ENCODE measurements around the gene BCL2L11. TPM values are rescaled to one million over a fixed set of nuclear protein-coding genes. Genes with fewer than 3 reads are reported as not detected.

BCL2L11 gene
- polyA plus RNA-seq, 1 experiment: 4.2 TPM

DNA sequence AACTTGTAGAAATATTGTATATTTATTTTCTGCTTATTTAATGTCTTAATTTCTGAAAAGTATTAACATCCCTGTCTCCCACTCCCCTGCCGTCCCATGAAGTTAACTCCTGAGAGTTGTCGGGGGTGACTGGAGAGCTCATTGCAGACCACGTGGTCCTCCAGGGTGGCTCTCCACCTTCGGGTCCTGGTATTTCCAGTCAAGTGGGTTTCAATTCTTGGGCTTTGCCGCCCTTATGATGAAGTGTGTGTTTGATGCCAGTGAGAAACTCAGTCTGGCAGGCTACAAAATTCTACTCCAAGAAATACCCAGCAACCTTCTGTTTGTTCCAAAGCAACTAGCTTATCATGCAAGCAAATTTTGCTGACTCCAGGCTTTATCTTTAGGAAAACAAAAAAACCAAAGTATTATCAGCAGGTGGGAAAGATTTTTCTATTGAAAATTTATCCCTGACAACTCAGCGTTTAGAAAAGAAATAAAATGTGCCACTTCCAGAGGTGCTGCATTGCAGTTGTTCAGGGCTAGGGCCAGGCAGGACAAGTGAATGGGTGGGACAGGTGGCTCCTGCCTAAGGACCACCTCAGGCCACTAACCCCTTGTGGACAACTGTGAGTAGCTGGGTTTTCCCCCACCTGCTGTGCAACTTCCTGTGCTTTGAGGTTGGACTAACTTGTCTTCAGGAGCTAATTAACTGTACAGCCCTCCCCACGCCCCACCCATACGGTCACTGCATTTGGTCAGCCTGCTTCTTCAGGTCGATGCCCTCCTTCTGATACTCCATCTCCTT is 46.6 kb downstream of the BCL2L11 start:
- H3K27ac ChIP-seq (ENCODE audit: low read depth, low read length): no peak overlapping the region
- no peak overlapping the region for H3K4me3 ChIP-seq (ENCODE audit: low read depth, low read length)
- TF ChIP-seq, protein P1, sequence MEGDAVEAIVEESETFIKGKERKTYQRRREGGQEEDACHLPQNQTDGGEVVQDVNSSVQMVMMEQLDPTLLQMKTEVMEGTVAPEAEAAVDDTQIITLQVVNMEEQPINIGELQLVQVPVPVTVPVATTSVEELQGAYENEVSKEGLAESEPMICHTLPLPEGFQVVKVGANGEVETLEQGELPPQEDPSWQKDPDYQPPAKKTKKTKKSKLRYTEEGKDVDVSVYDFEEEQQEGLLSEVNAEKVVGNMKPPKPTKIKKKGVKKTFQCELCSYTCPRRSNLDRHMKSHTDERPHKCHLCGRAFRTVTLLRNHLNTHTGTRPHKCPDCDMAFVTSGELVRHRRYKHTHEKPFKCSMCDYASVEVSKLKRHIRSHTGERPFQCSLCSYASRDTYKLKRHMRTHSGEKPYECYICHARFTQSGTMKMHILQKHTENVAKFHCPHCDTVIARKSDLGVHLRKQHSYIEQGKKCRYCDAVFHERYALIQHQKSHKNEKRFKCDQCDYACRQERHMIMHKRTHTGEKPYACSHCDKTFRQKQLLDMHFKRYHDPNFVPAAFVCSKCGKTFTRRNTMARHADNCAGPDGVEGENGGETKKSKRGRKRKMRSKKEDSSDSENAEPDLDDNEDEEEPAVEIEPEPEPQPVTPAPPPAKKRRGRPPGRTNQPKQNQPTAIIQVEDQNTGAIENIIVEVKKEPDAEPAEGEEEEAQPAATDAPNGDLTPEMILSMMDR (IDR thresholded peaks at IDR 0.05; ENCODE audit: low read depth, low read length): no peak
- DNase-seq (ENCODE audit: low read depth, low spot score): no peak
- H3K27me3 ChIP-seq (ENCODE audit: control insufficient read depth, insufficient read depth, low read length): peaks cover 11% of the 10 kb centered on the region
- CTCF ChIA-PET: no interaction called here
- POLR2A ChIA-PET: no interaction called here
- H3K9me3 ChIP-seq (ENCODE audit: control insufficient read depth, insufficient read depth, low read length): no peaks in the 10 kb centered on the region; the same call in 1 of the 2 replicates

DNA sequence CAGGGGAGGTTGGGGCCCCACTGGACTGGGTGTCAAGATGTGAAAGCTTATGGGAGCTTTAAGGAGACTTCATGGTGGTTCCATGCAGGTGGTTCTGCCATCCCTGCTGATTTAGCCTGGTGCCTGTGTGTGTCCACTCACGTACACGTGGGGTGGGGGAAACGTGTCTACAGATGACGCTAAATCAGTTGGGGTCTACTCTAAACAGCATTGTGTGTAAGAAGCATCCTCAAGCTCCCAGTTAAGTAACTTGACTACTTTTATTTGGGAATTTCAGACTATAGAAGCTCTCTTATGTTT is 47.1 kb downstream of the BCL2L11 start:
- Histone ChIP-seq H3K9me3 (ENCODE audit: control insufficient read depth, insufficient read depth, low read length) (no peaks in the 10 kb centered on the region; the same call in 1 of the 2 replicates), H3K27me3 (ENCODE audit: control insufficient read depth, insufficient read depth, low read length) (peaks cover 15% of the 10 kb centered on the region), H3K4me3 (ENCODE audit: low read depth, low read length) (no peak overlapping the region), H3K27ac (ENCODE audit: low read depth, low read length) (no peak overlapping the region)
- TF ChIP-seq, protein P1 (IDR thresholded peaks at IDR 0.05; ENCODE audit: low read depth, low read length): no peak
- ChIA-PET POLR2A (no interaction called here), CTCF (no interaction called here)
- no peak for DNase-seq (ENCODE audit: low read depth, low spot score)

DNA sequence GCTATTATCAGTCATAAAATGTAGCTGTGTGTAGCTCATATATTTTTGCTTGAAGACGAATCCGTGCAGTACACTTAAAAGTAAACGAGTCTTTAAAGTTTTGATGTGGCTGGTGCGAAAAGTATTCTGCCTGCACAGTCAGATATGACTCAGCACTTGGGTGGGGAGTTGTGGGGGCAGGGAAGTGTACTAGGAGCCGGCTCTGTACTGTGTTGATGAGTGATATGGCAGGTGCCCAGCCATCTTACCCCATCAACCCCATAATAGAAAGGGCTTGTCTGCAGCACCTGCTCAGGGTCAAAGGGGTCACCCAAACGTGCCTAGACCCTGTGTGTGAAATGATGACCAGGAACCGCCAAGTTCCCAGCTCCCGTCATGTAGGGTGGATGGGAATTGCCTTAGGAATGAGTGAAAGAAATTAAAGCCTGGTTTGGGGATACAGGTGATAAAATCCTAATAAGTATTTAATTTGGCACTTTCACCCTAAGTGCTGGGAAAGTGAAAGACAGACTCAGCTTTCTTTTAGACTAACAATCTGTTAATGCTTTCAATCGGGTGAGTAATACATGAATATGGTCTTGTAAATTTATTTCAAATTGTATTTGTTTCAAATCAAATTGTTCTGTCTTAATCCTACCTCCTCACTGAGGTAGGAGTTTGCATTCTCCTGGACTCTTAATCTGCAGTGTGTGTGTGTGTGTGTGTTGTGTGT is 48.0 kb downstream of the BCL2L11 start:
- H3K9me3 ChIP-seq (ENCODE audit: control insufficient read depth, insufficient read depth, low read length): no peaks in the 10 kb centered on the region; the same call in 1 of the 2 replicates
- no peak overlapping the region for H3K4me3 ChIP-seq (ENCODE audit: low read depth, low read length)
- H3K27ac ChIP-seq (ENCODE audit: low read depth, low read length): no peak overlapping the region
- peak; percentile 44 for DNase-seq (ENCODE audit: low read depth, low spot score)
- ChIA-PET POLR2A (interaction anchor here (0.6 kb wide), 1 partner anchor 20 kb away, joined by 4 read pairs; no protein-coding TSS in a partner anchor), CTCF (no interaction called here)
- H3K27me3 ChIP-seq (ENCODE audit: control insufficient read depth, insufficient read depth, low read length): peaks cover 20% of the 10 kb centered on the region
- TF ChIP-seq, protein P1 (IDR thresholded peaks at IDR 0.05; ENCODE audit: low read depth, low read length): no peak

DNA sequence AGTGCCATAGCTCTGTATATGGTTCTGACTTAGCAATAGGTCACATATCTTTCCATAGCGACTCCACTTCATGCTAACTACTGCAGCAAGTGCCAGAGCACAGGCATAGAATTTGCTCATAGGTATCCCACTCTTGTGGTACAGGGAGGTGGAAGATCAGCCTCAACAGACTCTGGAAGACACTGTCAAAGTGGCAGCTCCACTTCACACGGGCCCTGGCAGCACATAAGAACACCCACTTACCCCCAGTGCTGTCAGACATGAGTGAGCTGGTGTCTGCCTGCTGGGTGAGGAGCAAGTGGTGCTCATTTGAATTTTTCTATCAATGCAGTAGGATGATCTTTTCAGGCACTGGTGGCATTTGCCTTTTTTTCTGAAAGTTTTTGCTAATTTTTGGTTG is 48.6 kb downstream of the BCL2L11 start:
- Histone ChIP-seq H3K27ac (ENCODE audit: low read depth, low read length) (no peak overlapping the region), H3K4me3 (ENCODE audit: low read depth, low read length) (no peak overlapping the region), H3K27me3 (ENCODE audit: control insufficient read depth, insufficient read depth, low read length) (peaks cover 22% of the 10 kb centered on the region), H3K9me3 (ENCODE audit: control insufficient read depth, insufficient read depth, low read length) (no peaks in the 10 kb centered on the region; the same call in 1 of the 2 replicates)
- ChIA-PET CTCF (no interaction called here), POLR2A (no interaction called here)
- TF ChIP-seq, protein P1 (IDR thresholded peaks at IDR 0.05; ENCODE audit: low read depth, low read length): no peak
- DNase-seq (ENCODE audit: low read depth, low spot score): no peak

DNA sequence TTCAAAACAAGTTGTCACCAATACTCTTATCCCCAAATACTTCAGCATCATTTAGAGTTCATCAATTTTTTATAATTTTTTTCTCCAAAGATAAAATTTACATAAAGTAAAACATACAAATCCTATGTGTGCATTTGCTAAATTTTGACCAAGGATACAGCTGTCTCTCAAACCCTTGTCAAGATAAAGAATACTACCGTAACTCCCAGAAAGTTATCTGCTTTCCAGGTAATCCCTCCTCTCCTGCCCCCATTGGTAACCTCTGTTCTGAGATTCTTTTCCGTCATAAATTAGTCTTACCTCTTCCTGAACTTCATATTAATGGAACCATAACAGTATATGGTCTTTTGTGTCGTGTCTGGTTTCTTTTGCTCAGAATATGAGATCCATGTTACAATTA is 49.2 kb downstream of the BCL2L11 start:
- DNase-seq (ENCODE audit: low read depth, low spot score): no peak
- no peak overlapping the region for H3K27ac ChIP-seq (ENCODE audit: low read depth, low read length)
- peaks cover 22% of the 10 kb centered on the region for H3K27me3 ChIP-seq (ENCODE audit: control insufficient read depth, insufficient read depth, low read length)
- ChIA-PET CTCF (no interaction called here), POLR2A (no interaction called here)
- H3K9me3 ChIP-seq (ENCODE audit: control insufficient read depth, insufficient read depth, low read length): no peaks in the 10 kb centered on the region; the same call in 1 of the 2 replicates
- TF ChIP-seq, protein P1 (IDR thresholded peaks at IDR 0.05; ENCODE audit: low read depth, low read length): no peak
- no peak overlapping the region for H3K4me3 ChIP-seq (ENCODE audit: low read depth, low read length)
